Mucosa of rectum (tissue), 2 donors: ENCODE data around the gene GRK4.

ENCODE experiments used
- H3K27ac ChIP-seq, 2 donors: one replicate each; pipeline ENCODE4 v1.7.0; 2013; ENCODE audit warnings: inconsistent platforms in 2 of 2, low read depth in 2 of 2, low read length in 2 of 2
- H3K27me3 ChIP-seq, 2 donors: one replicate each; pipeline ENCODE4 v1.7.0; 2013; ENCODE audit warnings: low read length in 2 of 2; ENCODE audit not compliant: control insufficient read depth in 2 of 2, insufficient read depth in 2 of 2
- H3K36me3 ChIP-seq, 2 donors: one replicate each; pipeline ENCODE4 v1.7.0; 2013; ENCODE audit warnings: low read length in 2 of 2; ENCODE audit not compliant: control insufficient read depth in 2 of 2, insufficient read depth in 2 of 2
- H3K4me1 ChIP-seq, 2 donors: one replicate each; pipeline ENCODE4 v1.7.0; 2013; ENCODE audit warnings: low read length in 2 of 2, mild to moderate bottlenecking in 1 of 2; ENCODE audit not compliant: control insufficient read depth in 2 of 2, insufficient read depth in 2 of 2
- H3K4me3 ChIP-seq, 2 donors: one replicate each; pipeline ENCODE4 v1.7.0; 2013; ENCODE audit warnings: low read length in 2 of 2
- H3K9ac ChIP-seq, 2 donors: one replicate each; pipeline ENCODE4 v1.7.0; 2013; ENCODE audit warnings: low read length in 2 of 2, low read depth in 1 of 2, mild to moderate bottlenecking in 1 of 2
- H3K9me3 ChIP-seq, 2 donors: one replicate each; pipeline ENCODE4 v1.7.0; 2013; ENCODE audit warnings: low read length in 2 of 2; ENCODE audit not compliant: control insufficient read depth in 2 of 2
- donor health status: healthy.
- donor health status: Normal muscosa, but diverticular disease.

GRK4 gene

DNA sequence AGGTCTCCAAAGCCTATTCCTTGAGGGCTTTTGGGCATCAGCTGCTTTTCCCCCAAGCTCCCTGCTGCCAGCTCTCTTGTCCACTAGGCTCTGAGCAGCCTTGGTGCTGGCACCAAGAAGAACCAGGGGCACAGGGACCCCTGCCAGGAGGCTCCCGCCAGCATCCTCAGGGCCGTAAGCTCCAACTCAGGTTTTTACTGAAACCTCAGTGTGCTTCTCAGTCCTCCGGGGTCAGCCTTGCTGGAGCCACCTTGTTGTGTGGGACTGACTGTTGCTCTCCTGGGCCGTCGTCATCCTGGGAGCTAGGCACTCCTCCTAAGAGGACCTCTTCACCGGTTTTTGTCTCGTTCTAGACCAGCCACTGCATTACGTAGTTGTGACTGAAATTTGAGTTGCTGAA is 39.1 kb upstream of the GRK4 start:
- no peak overlapping the region for H3K9ac ChIP-seq
- no peaks in the 10 kb centered on the region for H3K4me1 ChIP-seq
- no peaks in the 10 kb centered on the region for H3K9me3 ChIP-seq
- H3K4me3 ChIP-seq = no peak overlapping the region
- H3K27ac ChIP-seq = no peak overlapping the region
- no peaks in the 10 kb centered on the region for H3K27me3 ChIP-seq
- peaks cover 42 to 61% of the 10 kb centered on the region in 2 donors for H3K36me3 ChIP-seq

- H3K9ac ChIP-seq = no peak overlapping the region
- no peaks in the 10 kb centered on the region for H3K27me3 ChIP-seq
- no peak overlapping the region for H3K27ac ChIP-seq
- H3K4me3 ChIP-seq = no peak overlapping the region
- no peaks in the 10 kb centered on the region for H3K9me3 ChIP-seq
- no peaks in the 10 kb centered on the region for H3K4me1 ChIP-seq
- peaks cover 47 to 67% of the 10 kb centered on the region in 2 donors for H3K36me3 ChIP-seq
These were observed 38.5 kb upstream of the GRK4 start for GRCh38 chr4:2924765-2925301.

GRCh38 chr4:2925496-2925895 is 37.9 kb upstream of the GRK4 start:
- Histone ChIP-seq H3K27me3 (no peaks in the 10 kb centered on the region), H3K9ac (no peak overlapping the region), H3K27ac (no peak overlapping the region), H3K4me3 (no peak overlapping the region), H3K9me3 (no peaks in the 10 kb centered on the region), H3K4me1 (peaks cover 3 to 4% of the 10 kb centered on the region in 2 donors), H3K36me3 (peaks cover 52 to 72% of the 10 kb centered on the region in 2 donors)

DNA sequence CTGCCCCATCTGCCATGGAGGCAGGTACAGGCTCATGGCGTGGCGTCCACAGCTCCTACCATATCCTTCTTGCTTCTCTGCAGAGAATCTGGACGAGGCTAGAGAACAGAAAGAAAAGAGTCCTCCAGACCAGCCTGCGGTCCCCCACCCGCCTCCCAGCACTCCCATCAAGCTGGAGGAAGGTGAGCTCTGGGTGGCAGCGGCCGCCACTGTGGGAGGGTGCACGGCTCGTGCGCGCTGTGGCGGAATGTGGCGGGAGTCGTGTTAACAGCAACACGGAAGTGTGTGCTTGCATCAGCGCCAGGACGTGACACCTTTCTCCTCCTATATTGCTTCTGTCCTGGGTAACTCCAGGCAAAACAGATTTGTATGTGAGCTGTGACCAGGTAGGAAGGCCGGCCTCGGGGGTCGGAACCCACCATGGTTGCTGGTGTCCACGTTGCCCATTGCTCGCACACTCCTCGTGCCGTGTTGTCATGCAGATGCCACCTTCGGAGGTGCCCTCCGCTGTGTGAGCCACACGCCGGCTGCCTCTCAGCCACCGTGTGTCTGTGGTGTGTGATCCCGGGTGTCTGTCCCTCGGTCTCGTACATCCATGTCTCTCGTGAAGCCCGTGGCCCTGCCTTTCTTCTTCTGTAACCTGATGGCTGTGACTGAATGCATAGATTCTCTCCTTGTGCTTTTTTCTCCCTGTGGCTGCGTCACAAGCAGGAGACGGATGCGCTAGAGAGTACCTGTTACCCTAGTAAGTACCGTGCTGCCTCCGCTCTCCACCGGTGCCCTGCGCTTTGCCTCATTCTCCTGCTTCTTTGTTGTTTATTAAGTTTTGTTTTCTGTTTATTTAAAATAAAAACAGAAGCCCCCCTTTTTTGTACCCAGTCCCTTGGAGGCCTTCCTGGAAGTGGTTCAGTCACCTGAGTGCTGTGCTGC is 37.2 kb upstream of the GRK4 start:
- Histone ChIP-seq H3K9ac (no peak overlapping the region), H3K27ac (no peak overlapping the region)

GRCh38 chr4:2927016-2927695 is 36.2 kb upstream of the GRK4 start:
- Histone ChIP-seq H3K27ac (no peak overlapping the region), H3K9ac (no peak overlapping the region), H3K9me3 (no peaks in the 10 kb centered on the region), H3K36me3 (peaks cover 53 to 70% of the 10 kb centered on the region in 2 donors), H3K27me3 (no peaks in the 10 kb centered on the region), H3K4me1 (peaks cover 6 to 7% of the 10 kb centered on the region in 2 donors), H3K4me3 (no peak overlapping the region)

More for the DNA sequence above, 37.2 kb upstream of the GRK4 start:
- peaks cover 53 to 72% of the 10 kb centered on the region in 2 donors for H3K36me3 ChIP-seq
- peaks cover 4% of the 10 kb centered on the region in 2 donors for H3K4me1 ChIP-seq
- no peaks in the 10 kb centered on the region for H3K27me3 ChIP-seq
- no peaks in the 10 kb centered on the region for H3K9me3 ChIP-seq
- no peak overlapping the region for H3K4me3 ChIP-seq

- Histone ChIP-seq H3K9me3 (no peaks in the 10 kb centered on the region), H3K9ac (no peak overlapping the region), H3K4me1 (peaks cover 10% of the 10 kb centered on the region in 2 donors), H3K27me3 (no peaks in the 10 kb centered on the region), H3K27ac (no peak overlapping the region), H3K36me3 (peaks cover 53 to 68% of the 10 kb centered on the region in 2 donors), H3K4me3 (no peak overlapping the region)
These were observed 35.7 kb upstream of the GRK4 start for GRCh38 chr4:2927696-2928075.

DNA sequence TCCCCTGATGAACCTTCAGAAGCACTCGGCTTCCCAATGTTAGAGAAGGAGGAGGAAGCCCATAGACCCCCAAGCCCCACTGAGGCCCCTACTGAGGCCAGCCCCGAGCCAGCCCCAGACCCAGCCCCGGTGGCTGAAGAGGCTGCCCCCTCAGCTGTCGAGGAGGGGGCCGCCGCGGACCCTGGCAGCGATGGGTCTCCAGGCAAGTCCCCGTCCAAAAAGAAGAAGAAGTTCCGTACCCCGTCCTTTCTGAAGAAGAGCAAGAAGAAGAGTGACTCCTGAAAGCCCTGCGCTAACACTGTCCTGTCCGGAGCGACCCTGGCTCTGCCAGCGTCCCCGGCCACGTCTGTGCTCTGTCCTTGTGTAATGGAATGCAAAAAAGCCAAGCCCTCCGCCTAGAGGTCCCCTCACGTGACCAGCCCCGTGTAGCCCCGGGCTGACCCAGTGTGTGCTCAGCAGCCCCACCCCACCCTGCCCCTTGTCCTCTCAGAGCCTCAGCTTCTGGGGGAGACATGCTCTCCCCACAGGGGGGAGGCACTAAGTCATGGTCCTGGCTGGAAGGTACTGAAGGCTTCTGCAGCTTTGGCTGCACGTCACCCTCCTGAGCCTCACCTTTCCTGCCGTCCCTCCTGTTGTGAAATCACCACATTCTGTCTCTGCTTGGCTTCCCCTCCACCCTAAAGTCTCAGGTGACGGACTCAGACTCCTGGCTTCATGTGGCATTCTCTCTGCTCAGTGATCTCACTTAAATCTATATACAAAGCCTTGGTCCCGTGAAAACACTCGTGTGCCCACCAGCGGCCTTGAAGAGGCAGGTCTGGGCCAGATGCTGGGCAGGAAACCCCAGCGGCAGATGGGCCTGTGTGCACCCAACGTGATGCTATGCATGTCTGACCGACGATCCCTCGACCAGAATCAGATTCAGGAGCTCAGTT is 34.9 kb upstream of the GRK4 start:
- no peaks in the 10 kb centered on the region for H3K27me3 ChIP-seq
- H3K27ac ChIP-seq = no peak overlapping the region
- H3K4me3 ChIP-seq = no peak overlapping the region
- H3K9me3 ChIP-seq = no peaks in the 10 kb centered on the region
- H3K36me3 ChIP-seq = peaks cover 53 to 64% of the 10 kb centered on the region in 2 donors
- H3K9ac ChIP-seq = no peak overlapping the region
- peaks cover 15 to 19% of the 10 kb centered on the region in 2 donors for H3K4me1 ChIP-seq

DNA sequence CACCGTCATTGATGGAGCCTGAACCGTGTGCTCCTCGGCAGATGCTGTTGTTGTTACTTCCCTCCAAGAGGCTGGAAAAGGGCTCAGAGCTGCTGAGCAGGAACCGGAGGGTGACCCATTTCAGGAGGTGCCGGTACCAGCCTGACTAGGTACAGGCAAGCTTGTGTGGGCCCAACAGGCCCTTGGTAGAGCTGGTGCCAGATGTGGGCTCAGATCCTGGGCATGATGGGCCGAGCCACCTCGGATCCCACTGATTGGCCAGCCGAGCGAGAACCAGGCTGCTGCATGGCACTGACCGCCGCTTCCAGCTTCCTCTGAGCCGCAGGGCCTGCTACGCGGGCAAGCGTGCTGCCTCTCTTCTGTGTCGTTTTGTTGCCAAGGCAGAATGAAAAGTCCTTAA is 33.9 kb upstream of the GRK4 start:
- Histone ChIP-seq H3K27me3 (no peaks in the 10 kb centered on the region), H3K4me1 (peaks cover 20 to 23% of the 10 kb centered on the region in 2 donors), H3K9ac (no peak overlapping the region), H3K9me3 (no peaks in the 10 kb centered on the region), H3K27ac (no peak overlapping the region), H3K4me3 (no peak overlapping the region), H3K36me3 (peaks cover 47 to 56% of the 10 kb centered on the region in 2 donors)

DNA sequence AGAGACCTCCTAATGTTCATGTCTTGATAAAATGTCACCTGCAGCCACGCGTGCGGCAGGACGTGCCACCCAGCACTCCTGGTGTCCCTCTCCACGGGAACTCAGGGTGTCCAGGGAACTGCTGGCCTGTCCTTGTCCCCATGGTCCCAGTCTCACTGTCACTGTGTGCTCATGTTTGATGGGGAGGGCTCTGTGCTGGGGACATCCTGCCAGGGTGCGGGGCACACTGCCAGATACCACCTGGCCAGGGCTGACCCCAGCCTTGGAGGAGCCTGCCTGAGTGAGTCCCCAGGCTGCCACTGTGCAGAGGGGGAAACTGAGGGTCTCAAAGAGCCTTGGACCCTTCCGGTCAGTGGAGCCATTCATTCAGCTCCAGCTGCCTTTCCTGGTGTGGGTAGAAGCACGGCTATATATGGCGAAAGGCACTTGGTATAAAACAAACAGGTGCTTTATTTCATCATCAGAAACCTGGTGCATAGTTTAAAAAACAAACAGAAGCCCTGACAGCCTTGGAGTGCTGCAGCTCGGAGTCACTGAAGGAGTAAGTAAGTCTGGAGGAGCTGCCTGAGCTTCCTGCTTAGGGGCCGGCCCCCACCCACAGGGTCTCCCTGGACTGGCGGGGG is 33.1 kb upstream of the GRK4 start:
- Histone ChIP-seq H3K9me3 (no peaks in the 10 kb centered on the region), H3K4me3 (no peak overlapping the region), H3K27ac (peak overlapping the region; percentile 43 to 59), H3K27me3 (no peaks in the 10 kb centered on the region), H3K4me1 (peaks cover 21 to 23% of the 10 kb centered on the region in 2 donors), H3K9ac (no peak overlapping the region), H3K36me3 (peaks cover 41 to 48% of the 10 kb centered on the region in 2 donors)
